Panc1 (cell line): ENCODE data around the gene ADD2. TPM values are rescaled to one million over a fixed set of nuclear protein-coding genes. Genes with fewer than 3 reads are reported as not detected.

Source experiments
- ATAC-seq: fragments of 200-7000 bp; cut with Tn5 transposase; 2 replicates; pipeline ENCODE4 v1.9.1; 2020; ENCODE audit warnings: mild to moderate bottlenecking, moderate library complexity
- Bru-seq: library from RNA; stranded (reverse); fragments of 400-500 nt; gene quantifications from one replicate; lab custom pipeline; 2021; lab: Mats Ljungman, UMichigan
- BruChase-seq, 2 experiments: library from RNA; stranded (reverse); fragments of 400-500 nt; gene quantifications; one replicate each; lab custom pipeline; 2021; lab: Mats Ljungman, UMichigan
- BruUV-seq: library from RNA; stranded (reverse); fragments of 400-500 nt; replicated peaks from 2 replicates; lab custom pipeline; 2021; lab: Mats Ljungman, UMichigan
- CTCF ChIA-PET: fragments of 300-600 bp; sonication (Branson Sonifier 250); formaldehyde crosslinking; loops from one replicate; lab custom pipeline; 2022; ENCODE audit warnings: antibody characterized with exemption; lab: Charles Lee
- POLR2A ChIA-PET: fragments of 300-600 bp; sonication (Branson Sonifier 250); formaldehyde crosslinking; loops from one replicate; lab custom pipeline; 2022; ENCODE audit warnings: antibody characterized with exemption; lab: Charles Lee
- DNase-seq: peaks from one replicate; pipeline ENCODE4 v3.0.0-alpha.2; 2010; ENCODE audit warnings: low read depth, low spot score
- H3K27ac ChIP-seq: 2 replicates; pipeline ENCODE4 v1.5.1; 2011; ENCODE audit warnings: mild to moderate bottlenecking, low read length, inconsistent platforms
- H3K27me3 ChIP-seq: fragments of 200-500 bp; sonication (Bioruptor generic); 2 replicates; pipeline ENCODE4 v1.6.0; 2014; ENCODE audit warnings: low read length, inconsistent platforms; ENCODE audit not compliant: control insufficient read depth, insufficient read depth
- H3K36me3 ChIP-seq: fragments of 200-500 bp; sonication (Bioruptor generic); 2 replicates; pipeline ENCODE4 v1.5.1; 2014; ENCODE audit warnings: inconsistent platforms, mild to moderate bottlenecking, low read length, moderate library complexity; ENCODE audit not compliant: control insufficient read depth, insufficient read depth
- H3K4me1 ChIP-seq: 2 replicates; pipeline ENCODE4 v1.5.1; 2011; ENCODE audit warnings: inconsistent platforms, mild to moderate bottlenecking, low read length, moderate library complexity; ENCODE audit not compliant: control insufficient read depth, insufficient read depth
- H3K4me3 ChIP-seq, 2 experiments: 2 replicates each; pipeline ENCODE4 v1.5.1; 2011 to 2012; ENCODE audit warnings: low read depth in 2 of 2, low read length in 2 of 2, mild to moderate bottlenecking in 2 of 2, inconsistent platforms in 1 of 2, moderate library complexity in 1 of 2
- H3K9me3 ChIP-seq: fragments of 200-500 bp; sonication (Bioruptor generic); 2 replicates; pipeline ENCODE4 v1.5.1; 2014; ENCODE audit warnings: low read depth, mild to moderate bottlenecking, inconsistent platforms, low read length, moderate library complexity; ENCODE audit not compliant: control insufficient read depth, insufficient read depth
- POLR2AphosphoS5 ChIP-seq: IDR thresholded peaks from 2 replicates; pipeline ENCODE4 v1.6.1; 2012; ENCODE audit warnings: mild to moderate bottlenecking, low read depth, low read length, moderate library complexity
- SIN3A ChIP-seq: IDR thresholded peaks from 2 replicates; pipeline ENCODE4 v1.6.1; 2012; ENCODE audit warnings: low read depth, mild to moderate bottlenecking, low read length, moderate library complexity, borderline replicate concordance; ENCODE audit not compliant: insufficient read depth
- TCF7L2 ChIP-seq: IDR thresholded peaks from 2 replicates; pipeline ENCODE4 v1.6.1; 2011; ENCODE audit warnings: mild to moderate bottlenecking, low read depth, low read length, inconsistent platforms
- in situ Hi-C: cut with HindIII; loops from 2 replicates; pipeline ENCODE4 v1.10.0; 2016; ENCODE audit warnings: low sequenced_read_pairs, low pct_unique_long_range_greater_than_20kb
- intact Hi-C: fragments of 100-400 bp; cut with micrococcal nuclease; formaldehyde crosslinking; loops from one replicate; pipeline ENCODE4 v1.10.0; 2022; ENCODE audit not compliant: unreplicated experiment
- long read RNA-seq: library from polyadenylated mRNA; unstranded; transcript quantifications from one replicate; pipeline ENCODE4 v2.0.0, GENCODE V29; 2021; ENCODE audit not compliant: unreplicated experiment
- polyA plus RNA-seq: library from polyadenylated mRNA; unstranded; fragments of >200 nt; gene quantifications from one replicate; pipeline ENCODE4 v1.2.1, GENCODE V29; 2012; ENCODE audit warnings: missing spikeins; ENCODE audit not compliant: insufficient read length
- total RNA-seq: library from RNA; stranded (reverse); gene quantifications from one replicate; pipeline ENCODE4 v1.2.1, GENCODE V29; 2021; ENCODE audit not compliant: unreplicated experiment
- TF ChIP-seq, protein P1 (sequence below): fragments of 450-650 bp; IDR thresholded peaks from 2 replicates; pipeline ENCODE4 v1.5.1; 2017; ENCODE audit warnings: mild to moderate bottlenecking
- TF ChIP-seq, protein P2 (sequence below), 2 experiments: IDR thresholded peaks; 2 replicates each; pipeline ENCODE4 v1.6.1; 2011 to 2012; ENCODE audit warnings: low read depth in 2 of 2, control low read depth in 1 of 2, low read length in 1 of 2, mild to moderate bottlenecking in 1 of 2, moderate library complexity in 1 of 2; ENCODE audit not compliant: insufficient read depth in 1 of 2

Gene ADD2, protein sequence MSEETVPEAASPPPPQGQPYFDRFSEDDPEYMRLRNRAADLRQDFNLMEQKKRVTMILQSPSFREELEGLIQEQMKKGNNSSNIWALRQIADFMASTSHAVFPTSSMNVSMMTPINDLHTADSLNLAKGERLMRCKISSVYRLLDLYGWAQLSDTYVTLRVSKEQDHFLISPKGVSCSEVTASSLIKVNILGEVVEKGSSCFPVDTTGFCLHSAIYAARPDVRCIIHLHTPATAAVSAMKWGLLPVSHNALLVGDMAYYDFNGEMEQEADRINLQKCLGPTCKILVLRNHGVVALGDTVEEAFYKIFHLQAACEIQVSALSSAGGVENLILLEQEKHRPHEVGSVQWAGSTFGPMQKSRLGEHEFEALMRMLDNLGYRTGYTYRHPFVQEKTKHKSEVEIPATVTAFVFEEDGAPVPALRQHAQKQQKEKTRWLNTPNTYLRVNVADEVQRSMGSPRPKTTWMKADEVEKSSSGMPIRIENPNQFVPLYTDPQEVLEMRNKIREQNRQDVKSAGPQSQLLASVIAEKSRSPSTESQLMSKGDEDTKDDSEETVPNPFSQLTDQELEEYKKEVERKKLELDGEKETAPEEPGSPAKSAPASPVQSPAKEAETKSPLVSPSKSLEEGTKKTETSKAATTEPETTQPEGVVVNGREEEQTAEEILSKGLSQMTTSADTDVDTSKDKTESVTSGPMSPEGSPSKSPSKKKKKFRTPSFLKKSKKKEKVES
- total RNA-seq (0.26 TPM), Bru-seq, nascent RNA (not detected), BruChase-seq, experiment 1, labeled RNA remaining after a 2-hour chase (not detected), BruChase-seq, experiment 2, labeled RNA remaining after a 6-hour chase (percentile 1 among the genes with signal in this experiment)
- polyA plus RNA-seq = not detected
- long read RNA-seq = 0 reads

DNA sequence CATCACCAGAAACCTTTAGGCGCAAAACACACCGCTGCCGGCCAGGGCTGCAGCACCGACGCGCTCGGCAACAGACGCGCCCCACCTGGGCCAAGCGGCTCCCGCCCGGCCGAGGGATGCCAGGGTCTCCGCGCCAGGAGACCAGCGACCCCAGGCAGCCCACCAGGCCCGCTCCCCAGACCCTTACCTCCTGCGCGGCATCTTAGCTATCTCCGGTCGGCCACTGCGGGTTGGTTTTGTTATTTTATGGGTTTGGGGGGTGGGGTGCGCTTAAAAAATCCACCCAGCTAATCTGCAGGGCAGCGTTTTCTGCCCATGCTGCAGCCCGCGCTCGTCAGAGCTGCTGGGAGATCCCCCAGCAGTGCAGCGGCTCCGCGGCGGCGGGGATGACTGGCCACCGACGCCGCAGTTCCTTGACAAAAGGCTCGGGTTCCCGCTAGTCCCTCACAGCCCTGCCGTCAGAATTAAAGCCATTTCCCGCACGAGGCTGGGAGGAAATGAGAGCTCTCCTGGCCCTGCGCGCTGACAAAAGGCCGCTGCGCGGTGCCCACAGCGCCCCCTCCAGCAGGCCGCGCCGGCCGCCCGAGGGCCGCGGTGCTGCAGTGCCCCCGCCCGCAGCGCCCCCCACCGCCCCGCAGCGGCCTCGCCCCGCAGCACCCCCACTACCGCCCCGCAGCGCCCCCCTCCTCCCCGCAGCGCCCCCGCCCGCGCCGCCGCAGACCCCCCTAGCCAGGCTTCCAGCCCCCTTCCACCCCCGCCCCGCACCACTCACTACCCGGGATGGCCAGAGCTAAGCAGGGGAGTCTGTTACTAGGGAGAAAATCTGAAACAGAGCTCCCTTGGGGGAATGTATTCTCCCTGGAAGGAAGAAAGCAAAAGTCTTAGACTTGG, at the start of gene ADD2:
Gene ADD2, minus strand, starts transcription at position 502 of the 891 bp plus-strand sequence. CDS start 61,792 bp downstream, outside the sequence.
- Histone ChIP-seq H3K27ac (no peak within 1 kb of the TSS), H3K27me3 (peaks cover 39% of the 10 kb centered on the region), H3K36me3 (no peaks in the 10 kb centered on the region), H3K4me1 (no peaks in the 10 kb centered on the region; the same call in 1 of the 2 replicates), H3K4me3 (peak within 1 kb of the TSS; percentile 12 to 34), H3K9me3 (no peaks in the 10 kb centered on the region)
- DNase-seq (no peak), ATAC-seq (0 out of 2 replicates have a peak, but pooled peaks have one; percentile 53)
- BruUV-seq = no TSS peak
- TF ChIP-seq, protein P1, sequence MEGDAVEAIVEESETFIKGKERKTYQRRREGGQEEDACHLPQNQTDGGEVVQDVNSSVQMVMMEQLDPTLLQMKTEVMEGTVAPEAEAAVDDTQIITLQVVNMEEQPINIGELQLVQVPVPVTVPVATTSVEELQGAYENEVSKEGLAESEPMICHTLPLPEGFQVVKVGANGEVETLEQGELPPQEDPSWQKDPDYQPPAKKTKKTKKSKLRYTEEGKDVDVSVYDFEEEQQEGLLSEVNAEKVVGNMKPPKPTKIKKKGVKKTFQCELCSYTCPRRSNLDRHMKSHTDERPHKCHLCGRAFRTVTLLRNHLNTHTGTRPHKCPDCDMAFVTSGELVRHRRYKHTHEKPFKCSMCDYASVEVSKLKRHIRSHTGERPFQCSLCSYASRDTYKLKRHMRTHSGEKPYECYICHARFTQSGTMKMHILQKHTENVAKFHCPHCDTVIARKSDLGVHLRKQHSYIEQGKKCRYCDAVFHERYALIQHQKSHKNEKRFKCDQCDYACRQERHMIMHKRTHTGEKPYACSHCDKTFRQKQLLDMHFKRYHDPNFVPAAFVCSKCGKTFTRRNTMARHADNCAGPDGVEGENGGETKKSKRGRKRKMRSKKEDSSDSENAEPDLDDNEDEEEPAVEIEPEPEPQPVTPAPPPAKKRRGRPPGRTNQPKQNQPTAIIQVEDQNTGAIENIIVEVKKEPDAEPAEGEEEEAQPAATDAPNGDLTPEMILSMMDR = no peak
- TF ChIP-seq POLR2AphosphoS5 = no peak
- no peak for TF ChIP-seq SIN3A
- TF ChIP-seq TCF7L2 = no peak
- TF ChIP-seq, protein P2, sequence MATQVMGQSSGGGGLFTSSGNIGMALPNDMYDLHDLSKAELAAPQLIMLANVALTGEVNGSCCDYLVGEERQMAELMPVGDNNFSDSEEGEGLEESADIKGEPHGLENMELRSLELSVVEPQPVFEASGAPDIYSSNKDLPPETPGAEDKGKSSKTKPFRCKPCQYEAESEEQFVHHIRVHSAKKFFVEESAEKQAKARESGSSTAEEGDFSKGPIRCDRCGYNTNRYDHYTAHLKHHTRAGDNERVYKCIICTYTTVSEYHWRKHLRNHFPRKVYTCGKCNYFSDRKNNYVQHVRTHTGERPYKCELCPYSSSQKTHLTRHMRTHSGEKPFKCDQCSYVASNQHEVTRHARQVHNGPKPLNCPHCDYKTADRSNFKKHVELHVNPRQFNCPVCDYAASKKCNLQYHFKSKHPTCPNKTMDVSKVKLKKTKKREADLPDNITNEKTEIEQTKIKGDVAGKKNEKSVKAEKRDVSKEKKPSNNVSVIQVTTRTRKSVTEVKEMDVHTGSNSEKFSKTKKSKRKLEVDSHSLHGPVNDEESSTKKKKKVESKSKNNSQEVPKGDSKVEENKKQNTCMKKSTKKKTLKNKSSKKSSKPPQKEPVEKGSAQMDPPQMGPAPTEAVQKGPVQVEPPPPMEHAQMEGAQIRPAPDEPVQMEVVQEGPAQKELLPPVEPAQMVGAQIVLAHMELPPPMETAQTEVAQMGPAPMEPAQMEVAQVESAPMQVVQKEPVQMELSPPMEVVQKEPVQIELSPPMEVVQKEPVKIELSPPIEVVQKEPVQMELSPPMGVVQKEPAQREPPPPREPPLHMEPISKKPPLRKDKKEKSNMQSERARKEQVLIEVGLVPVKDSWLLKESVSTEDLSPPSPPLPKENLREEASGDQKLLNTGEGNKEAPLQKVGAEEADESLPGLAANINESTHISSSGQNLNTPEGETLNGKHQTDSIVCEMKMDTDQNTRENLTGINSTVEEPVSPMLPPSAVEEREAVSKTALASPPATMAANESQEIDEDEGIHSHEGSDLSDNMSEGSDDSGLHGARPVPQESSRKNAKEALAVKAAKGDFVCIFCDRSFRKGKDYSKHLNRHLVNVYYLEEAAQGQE (IDR thresholded peaks at IDR 0.05; ENCODE audit: insufficient read depth in 1 of 2, low read depth in 2 of 2, low read length in 1 of 2) = no peak
- POLR2A ChIA-PET = no interaction called here
- intact Hi-C loops = no loop called here
- CTCF ChIA-PET = no interaction called here
- in situ Hi-C loops = no loop called here

DNA sequence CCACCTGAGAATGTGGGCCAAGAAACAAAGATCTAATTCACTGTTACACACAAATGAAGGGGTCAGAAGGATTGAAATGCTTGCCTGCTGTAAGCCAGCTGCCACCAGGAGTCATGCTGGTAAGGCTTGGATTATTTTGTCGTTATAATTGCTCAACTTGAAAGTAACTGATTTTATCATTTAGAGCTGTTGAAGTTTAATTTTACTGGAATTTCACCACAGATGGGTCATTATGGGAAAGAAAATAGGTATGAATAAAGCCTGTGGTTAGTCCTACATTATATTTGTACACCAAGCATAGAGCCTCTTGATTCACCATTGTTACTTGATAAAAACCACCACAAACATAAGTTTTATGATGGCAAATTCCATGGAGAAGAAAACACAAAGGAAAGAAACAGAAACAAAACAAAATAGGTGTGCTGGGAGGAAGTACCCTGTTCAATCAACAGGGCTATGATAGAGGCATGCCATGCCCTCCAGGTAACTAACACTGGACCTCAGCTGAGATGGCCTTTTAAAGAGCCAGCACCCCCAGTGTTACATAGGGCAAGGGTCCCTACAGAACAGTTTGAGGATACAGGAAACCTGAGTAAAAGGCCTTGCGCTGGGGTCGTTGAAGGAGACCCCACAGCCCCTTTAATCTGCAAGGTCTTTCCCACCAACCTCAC, 49.4 kb upstream of the ADD2 start:
- intact Hi-C loops = no loop called here
- in situ Hi-C loops = no loop called here
- no peaks in the 10 kb centered on the region for H3K4me1 ChIP-seq
- TF ChIP-seq POLR2AphosphoS5 (no peak), TCF7L2 (no peak), SIN3A (no peak)
- TF ChIP-seq, protein P1 = no peak
- TF ChIP-seq, protein P2 (IDR thresholded peaks at IDR 0.05; ENCODE audit: insufficient read depth in 1 of 2, low read depth in 2 of 2, low read length in 1 of 2) = no peak
- H3K4me3 ChIP-seq = no peak overlapping the region
- CTCF ChIA-PET = no interaction called here
- DNase-seq (no peak), ATAC-seq (no peak)
- peaks cover 30% of the 10 kb centered on the region for H3K27me3 ChIP-seq
- H3K9me3 ChIP-seq = no peaks in the 10 kb centered on the region
- H3K36me3 ChIP-seq = no peaks in the 10 kb centered on the region
- POLR2A ChIA-PET = no interaction called here
- H3K27ac ChIP-seq = no peak overlapping the region
- BruUV-seq = no TSS peak
